NCI-H2029 treated with DMSO at 0.1 percent for 48 hours (cell line): ENCODE measurements around the gene SCNN1G.
A peak's percentile ranks its signal among the peaks of the same experiment; 100 is the strongest.
"Not testable (repeated sequence)": the region's sequence is repeated elsewhere in the genome, so short reads cannot be mapped to it uniquely, and the experiment has no call there.

Experiments
- DNase-seq: peaks from one replicate; lab custom pipeline; 2025; lab: John Stamatoyannopoulos, UW

SCNN1G gene, protein sequence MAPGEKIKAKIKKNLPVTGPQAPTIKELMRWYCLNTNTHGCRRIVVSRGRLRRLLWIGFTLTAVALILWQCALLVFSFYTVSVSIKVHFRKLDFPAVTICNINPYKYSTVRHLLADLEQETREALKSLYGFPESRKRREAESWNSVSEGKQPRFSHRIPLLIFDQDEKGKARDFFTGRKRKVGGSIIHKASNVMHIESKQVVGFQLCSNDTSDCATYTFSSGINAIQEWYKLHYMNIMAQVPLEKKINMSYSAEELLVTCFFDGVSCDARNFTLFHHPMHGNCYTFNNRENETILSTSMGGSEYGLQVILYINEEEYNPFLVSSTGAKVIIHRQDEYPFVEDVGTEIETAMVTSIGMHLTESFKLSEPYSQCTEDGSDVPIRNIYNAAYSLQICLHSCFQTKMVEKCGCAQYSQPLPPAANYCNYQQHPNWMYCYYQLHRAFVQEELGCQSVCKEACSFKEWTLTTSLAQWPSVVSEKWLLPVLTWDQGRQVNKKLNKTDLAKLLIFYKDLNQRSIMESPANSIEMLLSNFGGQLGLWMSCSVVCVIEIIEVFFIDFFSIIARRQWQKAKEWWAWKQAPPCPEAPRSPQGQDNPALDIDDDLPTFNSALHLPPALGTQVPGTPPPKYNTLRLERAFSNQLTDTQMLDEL

DNA sequence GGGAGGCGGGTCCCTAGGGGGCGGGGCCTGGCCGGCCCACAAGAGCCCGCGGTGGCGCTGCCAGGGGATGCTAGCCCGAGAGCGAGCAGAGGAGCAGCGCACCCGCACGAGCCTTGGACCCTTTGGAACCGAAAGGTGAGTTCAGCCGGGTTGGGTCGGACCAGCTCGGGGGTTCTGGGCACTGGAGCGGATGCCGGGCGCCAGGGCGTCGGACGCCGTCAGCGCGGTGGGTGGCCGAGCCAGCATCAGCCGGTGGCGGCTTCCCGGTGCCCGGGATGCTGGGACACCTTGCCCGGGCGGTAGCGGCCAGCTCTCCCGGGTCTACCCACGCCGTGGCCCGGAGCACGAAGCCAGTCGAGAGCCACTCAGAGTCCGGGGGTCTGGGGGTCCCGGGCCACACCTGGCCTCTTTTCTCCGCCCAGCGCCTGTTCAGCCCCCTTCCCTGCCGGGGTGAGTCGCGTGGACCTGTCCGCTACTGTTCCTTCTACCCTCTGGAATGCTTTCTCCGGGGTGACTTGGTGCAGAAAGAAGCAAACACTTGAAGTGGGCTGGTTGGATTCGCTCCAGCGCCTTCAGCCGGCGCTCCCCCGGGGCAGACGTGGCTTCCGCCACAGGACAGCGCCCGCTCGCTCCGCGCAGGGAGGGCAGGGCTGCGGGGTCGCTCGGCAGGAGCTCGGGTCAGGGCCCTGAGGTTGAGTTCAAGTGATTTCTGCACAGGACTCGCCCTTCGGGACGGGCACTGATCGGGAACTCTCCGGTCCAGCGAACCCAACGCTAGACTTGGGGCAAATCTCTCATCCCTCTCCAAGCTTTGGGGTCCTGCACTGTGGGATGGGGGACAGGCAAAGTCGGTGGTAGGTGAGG lies at the start of gene SCNN1G:
SCNN1G (plus strand) TSS at position 67 of the 864 bp plus-strand sequence. CDS start 3,527 bp downstream, outside the sequence.
- no peak for DNase-seq

DNA sequence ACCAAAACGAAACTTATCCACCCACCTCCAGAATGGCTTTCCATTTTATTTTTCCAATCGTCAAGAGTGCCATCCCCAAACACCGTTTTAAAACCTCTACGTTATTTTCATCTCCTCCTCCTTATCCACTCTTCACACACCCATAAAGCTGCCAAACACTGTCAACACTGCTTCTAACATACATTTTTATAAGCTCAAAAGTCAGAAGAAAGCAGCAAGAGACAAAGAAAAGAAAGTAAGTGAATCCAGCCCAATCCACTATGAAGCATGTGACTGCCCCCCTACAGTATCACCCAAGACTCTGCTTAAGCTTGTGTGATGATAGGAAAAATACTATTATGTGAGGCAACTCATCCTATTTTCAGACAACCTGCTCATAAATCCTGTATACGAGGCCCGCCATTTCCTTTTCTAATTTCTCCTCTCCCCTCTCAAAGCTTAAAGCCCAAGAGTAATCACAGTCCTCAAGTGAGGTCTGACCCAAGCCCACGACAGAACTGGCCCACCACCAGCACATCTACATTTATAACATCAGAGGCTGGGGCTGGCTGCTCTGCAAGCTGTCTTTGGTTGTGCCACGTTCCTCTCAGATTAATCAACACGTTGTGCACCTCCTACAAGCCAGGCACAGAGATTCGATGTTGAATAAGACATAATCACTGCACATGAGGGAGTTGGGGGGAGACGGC lies 49.6 kb upstream of the SCNN1G start:
- DNase-seq = no peak

GRCh38 chr16:23134274-23134673 lies 48.3 kb upstream of the SCNN1G start:
- peak; percentile 77 for DNase-seq

DNA sequence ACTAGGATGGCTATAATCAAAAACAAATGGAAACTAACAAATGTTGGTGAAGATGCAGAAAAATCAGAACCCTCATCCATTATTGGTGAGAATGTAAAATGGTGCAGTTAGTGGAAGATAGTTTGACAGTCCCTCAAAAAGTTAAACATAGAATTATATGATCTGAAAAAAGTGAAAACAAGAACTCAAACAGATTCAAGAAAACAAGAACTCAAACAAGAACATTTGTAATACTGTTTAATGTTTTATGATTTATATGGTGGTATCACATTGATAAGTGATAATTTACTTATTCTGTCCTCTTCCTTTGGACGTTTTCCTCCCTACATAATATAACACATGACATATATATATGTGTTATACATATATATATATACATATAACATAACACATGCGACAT lies 45.3 kb upstream of the SCNN1G start:
- DNase-seq = no peak

- DNase-seq = no peak
Observed at GRCh38 chr16:23137818-23138217, 44.7 kb upstream of the SCNN1G start.

DNA sequence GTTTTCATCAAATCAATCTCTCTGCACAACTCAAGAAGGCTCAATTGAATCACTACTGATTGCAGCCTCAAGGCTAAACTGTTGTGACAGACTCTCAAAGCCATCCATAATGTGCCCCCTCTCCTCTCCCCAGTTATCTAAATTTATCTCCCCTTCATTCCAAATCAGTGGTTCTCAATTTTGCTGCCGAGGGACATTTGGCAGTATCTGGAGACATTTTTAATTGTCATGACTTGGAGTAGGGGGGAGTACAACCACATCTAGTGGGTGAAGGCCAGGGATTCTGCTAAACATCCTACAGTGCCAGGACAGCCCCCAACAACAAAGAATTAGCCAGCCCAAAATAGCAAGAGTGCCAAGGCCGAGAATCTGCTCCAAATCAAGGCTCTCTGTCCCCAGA lies 42.4 kb upstream of the SCNN1G start:
- DNase-seq = no peak

DNA sequence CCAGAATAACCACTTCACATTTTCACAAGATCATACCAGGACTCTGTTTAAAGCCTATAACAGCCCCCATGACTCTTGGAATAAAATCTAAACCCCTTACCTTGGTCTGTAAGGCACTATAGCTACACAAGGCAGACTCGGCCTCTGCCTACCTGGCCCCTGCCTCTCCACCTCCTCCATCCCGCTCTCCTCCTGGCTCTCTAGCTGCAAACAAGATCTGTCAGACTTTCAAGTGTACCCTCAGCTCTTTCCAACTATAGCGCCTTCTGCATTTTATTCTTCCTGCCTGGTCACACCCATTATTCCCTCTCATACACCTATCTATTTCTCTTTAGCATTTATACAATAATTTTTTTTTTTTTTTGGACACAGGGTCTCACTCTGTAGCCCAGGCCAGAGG lies 41.5 kb upstream of the SCNN1G start:
- no peak for DNase-seq

- DNase-seq = no peak
Observed at GRCh38 chr16:23141500-23141899, 41.0 kb upstream of the SCNN1G start.

GRCh38 chr16:23141959-23142740 lies 40.4 kb upstream of the SCNN1G start:
- no peak for DNase-seq

DNA sequence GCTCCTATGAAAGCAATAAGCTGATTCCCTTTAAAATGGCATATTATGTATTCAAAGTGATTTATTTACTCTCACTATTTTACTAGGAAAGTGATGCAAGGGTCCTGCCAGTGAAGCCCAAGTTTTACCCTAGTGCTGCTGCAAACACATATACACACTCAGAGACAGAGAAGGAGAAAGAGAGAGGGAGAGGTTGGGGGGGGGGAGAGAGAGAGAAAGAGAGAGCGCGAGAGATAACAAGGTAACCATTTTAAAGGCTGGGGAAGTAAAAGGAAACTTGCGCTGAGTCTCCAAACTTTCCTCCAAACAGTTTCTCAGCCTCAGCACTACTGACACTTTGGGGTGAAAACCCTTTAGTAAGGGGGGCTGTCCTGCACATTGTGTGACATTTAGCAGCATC lies 39.2 kb upstream of the SCNN1G start:
- no peak for DNase-seq

- not testable (repeated sequence) for DNase-seq
Observed at GRCh38 chr16:23144393-23144792, 38.2 kb upstream of the SCNN1G start.

GRCh38 chr16:23145186-23145585 lies 37.4 kb upstream of the SCNN1G start:
- DNase-seq = no peak

GRCh38 chr16:23145608-23146007 lies 36.9 kb upstream of the SCNN1G start:
- DNase-seq = no peak

GRCh38 chr16:23146877-23147601 lies 35.5 kb upstream of the SCNN1G start:
- DNase-seq = no peak

DNA sequence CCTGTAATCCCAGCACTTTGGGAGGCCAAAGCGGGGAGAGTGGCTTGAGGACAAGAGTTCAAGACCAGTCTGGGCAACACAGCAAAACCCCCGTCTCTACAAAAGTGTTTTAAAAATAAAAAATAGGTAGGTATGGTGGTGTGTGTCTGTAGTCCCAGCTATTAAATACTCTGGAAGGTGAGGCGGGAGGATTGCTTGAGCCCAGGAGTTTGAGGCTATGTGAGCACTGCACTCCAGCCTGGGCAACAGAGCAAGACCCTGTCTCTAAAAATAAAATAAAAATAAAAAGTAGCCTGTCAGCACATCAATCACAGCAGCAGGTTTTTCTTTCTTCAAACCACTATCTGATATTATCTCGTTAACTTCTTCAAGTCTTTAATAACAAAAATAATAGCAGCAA lies 34.9 kb upstream of the SCNN1G start:
- DNase-seq = no peak

DNA sequence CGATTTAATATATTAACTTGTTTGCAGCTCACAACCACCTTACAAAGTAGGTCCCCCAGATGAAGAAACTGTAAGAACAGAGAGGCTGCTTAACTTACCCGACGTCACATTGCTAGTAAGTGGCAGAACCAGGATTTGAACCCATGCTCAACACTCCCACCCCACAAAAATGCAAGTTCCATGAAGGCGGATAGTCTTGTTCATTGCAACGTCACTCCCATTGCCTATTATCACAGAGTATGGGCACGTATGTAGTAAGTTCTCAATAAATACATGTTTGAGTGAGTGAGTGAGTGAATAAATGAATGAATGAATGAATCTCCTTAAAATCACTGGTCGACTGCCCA lies 34.4 kb upstream of the SCNN1G start:
- DNase-seq = no peak

GRCh38 chr16:23148513-23149266 lies 33.9 kb upstream of the SCNN1G start:
- DNase-seq = no peak

DNA sequence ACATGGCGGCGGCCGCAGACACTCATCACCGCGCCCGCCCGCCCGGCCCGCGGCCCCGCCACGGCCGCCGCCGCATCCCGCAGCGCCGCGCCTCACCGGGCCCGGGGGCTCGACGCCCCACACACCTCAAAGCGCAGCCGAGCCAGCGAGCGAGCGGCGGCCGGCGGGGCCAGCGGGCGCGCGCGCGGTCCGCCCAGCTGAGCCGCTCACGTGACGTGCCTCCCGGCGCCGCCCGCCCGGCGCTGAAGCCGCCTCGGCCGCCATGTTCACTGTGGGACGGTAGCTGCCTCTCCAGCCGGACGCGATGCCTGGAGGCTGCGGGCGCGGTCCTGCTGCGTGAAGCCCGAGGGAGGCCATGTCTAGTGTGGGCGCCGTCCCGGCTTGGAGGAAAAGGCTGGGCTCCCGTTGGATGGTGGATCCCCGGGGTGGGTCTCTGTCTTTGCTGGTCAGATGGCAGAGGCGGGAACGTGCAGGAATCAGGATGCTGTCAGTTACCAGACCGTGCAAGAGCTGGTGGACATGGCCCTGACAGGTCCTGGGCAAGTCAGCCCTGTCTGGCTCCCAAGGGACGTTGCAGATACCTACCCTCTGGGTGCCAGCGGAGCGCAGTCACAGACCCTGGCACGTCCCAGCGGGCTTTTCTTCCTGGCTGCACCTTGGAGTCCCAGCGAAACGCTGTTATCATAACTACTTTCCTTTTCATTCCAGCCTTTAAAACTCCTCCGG lies 33.1 kb upstream of the SCNN1G start, which contains the start of gene USP31:
USP31 (minus strand) TSS at position 186 of the 726 bp plus-strand sequence; CDS start at position 4, 182 bp downstream.
- peak; percentile 83 for DNase-seq

DNA sequence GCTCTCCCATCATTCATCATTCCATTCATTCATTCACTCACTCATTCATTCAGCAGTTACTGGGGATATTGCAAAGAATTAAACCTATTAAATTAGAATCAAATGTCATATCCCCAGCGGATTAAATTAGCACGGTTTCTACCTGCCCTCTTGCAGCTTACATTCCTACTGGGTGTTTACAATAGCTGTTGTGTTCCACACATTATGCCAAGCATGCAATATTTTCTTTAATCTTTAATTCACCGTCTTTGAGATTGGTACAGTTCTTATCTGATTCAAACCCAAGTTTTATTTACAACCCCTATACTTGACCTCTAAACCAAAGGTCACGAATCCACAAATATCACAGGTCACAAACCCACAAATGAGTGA lies 32.6 kb upstream of the SCNN1G start:
- no peak for DNase-seq
